Activated T-helper 9 cell treated with anti-CD3 and anti-CD28 coated beads, Interleukin-2, amount 50 U/mL, for 16 hours (primary cell): ENCODE measurements around the gene MYL10.
"Not testable (repeated sequence)": the region's sequence is repeated elsewhere in the genome, so short reads cannot be mapped to it uniquely, and the experiment has no call there.

Experiments used
- DNase-seq: peaks from one replicate; pipeline ENCODE4 v3.0.0-alpha.2; 2020; ENCODE audit warnings: low read depth

MYL10 gene

GRCh38 chr7:101651112-101651511 is 22.0 kb upstream of the MYL10 start:
- no peak for DNase-seq

GRCh38 chr7:101650579-101651081 is 21.5 kb upstream of the MYL10 start:
- no peak for DNase-seq

- DNase-seq, result not testable (repeated sequence)
Observed at GRCh38 chr7:101647876-101648275, 18.8 kb upstream of the MYL10 start.

- no peak for DNase-seq
Observed at GRCh38 chr7:101645951-101646350, 16.9 kb upstream of the MYL10 start.

GRCh38 chr7:101644879-101645278 is 15.8 kb upstream of the MYL10 start:
- DNase-seq, result no peak

GRCh38 chr7:101639127-101639526 is 10.0 kb upstream of the MYL10 start:
- not testable (repeated sequence) for DNase-seq

GRCh38 chr7:101636822-101637623 is 7.9 kb upstream of the MYL10 start:
- DNase-seq, result no peak

- DNase-seq, result no peak
Observed at GRCh38 chr7:101635484-101635883, 6.4 kb upstream of the MYL10 start.

- no peak for DNase-seq
Observed at GRCh38 chr7:101634196-101634717, 5.2 kb upstream of the MYL10 start.

- no peak for DNase-seq
Observed at GRCh38 chr7:101633511-101633910, 4.4 kb upstream of the MYL10 start.

GRCh38 chr7:101632641-101633040 is 3.5 kb upstream of the MYL10 start:
- DNase-seq, result no peak

- DNase-seq, result no peak
Observed at GRCh38 chr7:101631224-101631714, 2.2 kb upstream of the MYL10 start.

GRCh38 chr7:101630591-101630990 is 1.5 kb upstream of the MYL10 start:
- DNase-seq, result no peak

GRCh38 chr7:101628522-101628921 is 574 bp downstream of the MYL10 start:
- no peak for DNase-seq

GRCh38 chr7:101626758-101627157 is 2.3 kb downstream of the MYL10 start:
- DNase-seq, result no peak

GRCh38 chr7:101626069-101626671 is 2.9 kb downstream of the MYL10 start:
- DNase-seq, result no peak

- DNase-seq, result no peak
Observed at GRCh38 chr7:101625031-101625791, 3.9 kb downstream of the MYL10 start.

- DNase-seq, result no peak
Observed at GRCh38 chr7:101624246-101625001, 4.7 kb downstream of the MYL10 start.

GRCh38 chr7:101622609-101623173 is 6.4 kb downstream of the MYL10 start:
- DNase-seq, result no peak

- no peak for DNase-seq
Observed at GRCh38 chr7:101620991-101621390, 8.1 kb downstream of the MYL10 start.

- DNase-seq, result no peak
Observed at GRCh38 chr7:101620395-101620794, 8.7 kb downstream of the MYL10 start.
